Panc1 (cell line): ENCODE measurements around the gene CRIP1.

Source experiments
- POLR2AphosphoS5 ChIP-seq: IDR thresholded peaks from 2 replicates; pipeline ENCODE4 v1.6.1; 2012; ENCODE audit warnings: mild to moderate bottlenecking, low read depth, low read length, moderate library complexity
- SIN3A ChIP-seq: IDR thresholded peaks from 2 replicates; pipeline ENCODE4 v1.6.1; 2012; ENCODE audit warnings: low read depth, mild to moderate bottlenecking, low read length, moderate library complexity, borderline replicate concordance; ENCODE audit not compliant: insufficient read depth
- TF ChIP-seq, protein P1 (sequence below): fragments of 450-650 bp; IDR thresholded peaks from 2 replicates; pipeline ENCODE4 v1.5.1; 2017; ENCODE audit warnings: mild to moderate bottlenecking
- TF ChIP-seq, protein P2 (sequence below), 2 experiments: IDR thresholded peaks; 2 replicates each; pipeline ENCODE4 v1.6.1; 2011 to 2012; ENCODE audit warnings: low read depth in 2 of 2, control low read depth in 1 of 2, low read length in 1 of 2, mild to moderate bottlenecking in 1 of 2, moderate library complexity in 1 of 2; ENCODE audit not compliant: insufficient read depth in 1 of 2

DNA sequence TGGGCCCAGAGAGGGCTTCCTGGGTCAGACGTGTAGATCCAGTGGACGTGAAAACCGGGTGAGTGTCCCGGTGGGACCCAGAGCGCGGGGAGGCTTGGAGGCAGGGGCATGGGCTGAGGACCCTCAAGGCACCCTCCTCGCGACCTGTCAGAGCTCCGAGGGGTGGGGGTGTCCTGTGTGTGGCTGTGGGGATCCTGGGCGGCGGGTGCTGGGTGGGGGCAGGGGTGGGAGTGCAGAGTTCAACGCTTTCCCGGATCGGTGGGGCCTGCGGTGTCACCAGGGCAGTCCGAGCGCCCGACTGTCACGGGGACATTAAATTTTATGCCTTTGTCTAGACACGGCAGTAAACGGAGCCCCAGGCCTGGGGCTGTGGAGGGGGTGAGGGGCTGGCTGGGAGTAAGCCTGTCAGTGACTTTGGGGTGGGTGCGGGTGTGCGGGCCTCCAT, 40.7 kb downstream of the CRIP1 start:
- TF ChIP-seq SIN3A = no peak
- no peak for TF ChIP-seq POLR2AphosphoS5
- TF ChIP-seq, protein P1, sequence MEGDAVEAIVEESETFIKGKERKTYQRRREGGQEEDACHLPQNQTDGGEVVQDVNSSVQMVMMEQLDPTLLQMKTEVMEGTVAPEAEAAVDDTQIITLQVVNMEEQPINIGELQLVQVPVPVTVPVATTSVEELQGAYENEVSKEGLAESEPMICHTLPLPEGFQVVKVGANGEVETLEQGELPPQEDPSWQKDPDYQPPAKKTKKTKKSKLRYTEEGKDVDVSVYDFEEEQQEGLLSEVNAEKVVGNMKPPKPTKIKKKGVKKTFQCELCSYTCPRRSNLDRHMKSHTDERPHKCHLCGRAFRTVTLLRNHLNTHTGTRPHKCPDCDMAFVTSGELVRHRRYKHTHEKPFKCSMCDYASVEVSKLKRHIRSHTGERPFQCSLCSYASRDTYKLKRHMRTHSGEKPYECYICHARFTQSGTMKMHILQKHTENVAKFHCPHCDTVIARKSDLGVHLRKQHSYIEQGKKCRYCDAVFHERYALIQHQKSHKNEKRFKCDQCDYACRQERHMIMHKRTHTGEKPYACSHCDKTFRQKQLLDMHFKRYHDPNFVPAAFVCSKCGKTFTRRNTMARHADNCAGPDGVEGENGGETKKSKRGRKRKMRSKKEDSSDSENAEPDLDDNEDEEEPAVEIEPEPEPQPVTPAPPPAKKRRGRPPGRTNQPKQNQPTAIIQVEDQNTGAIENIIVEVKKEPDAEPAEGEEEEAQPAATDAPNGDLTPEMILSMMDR = no peak
- TF ChIP-seq, protein P2, sequence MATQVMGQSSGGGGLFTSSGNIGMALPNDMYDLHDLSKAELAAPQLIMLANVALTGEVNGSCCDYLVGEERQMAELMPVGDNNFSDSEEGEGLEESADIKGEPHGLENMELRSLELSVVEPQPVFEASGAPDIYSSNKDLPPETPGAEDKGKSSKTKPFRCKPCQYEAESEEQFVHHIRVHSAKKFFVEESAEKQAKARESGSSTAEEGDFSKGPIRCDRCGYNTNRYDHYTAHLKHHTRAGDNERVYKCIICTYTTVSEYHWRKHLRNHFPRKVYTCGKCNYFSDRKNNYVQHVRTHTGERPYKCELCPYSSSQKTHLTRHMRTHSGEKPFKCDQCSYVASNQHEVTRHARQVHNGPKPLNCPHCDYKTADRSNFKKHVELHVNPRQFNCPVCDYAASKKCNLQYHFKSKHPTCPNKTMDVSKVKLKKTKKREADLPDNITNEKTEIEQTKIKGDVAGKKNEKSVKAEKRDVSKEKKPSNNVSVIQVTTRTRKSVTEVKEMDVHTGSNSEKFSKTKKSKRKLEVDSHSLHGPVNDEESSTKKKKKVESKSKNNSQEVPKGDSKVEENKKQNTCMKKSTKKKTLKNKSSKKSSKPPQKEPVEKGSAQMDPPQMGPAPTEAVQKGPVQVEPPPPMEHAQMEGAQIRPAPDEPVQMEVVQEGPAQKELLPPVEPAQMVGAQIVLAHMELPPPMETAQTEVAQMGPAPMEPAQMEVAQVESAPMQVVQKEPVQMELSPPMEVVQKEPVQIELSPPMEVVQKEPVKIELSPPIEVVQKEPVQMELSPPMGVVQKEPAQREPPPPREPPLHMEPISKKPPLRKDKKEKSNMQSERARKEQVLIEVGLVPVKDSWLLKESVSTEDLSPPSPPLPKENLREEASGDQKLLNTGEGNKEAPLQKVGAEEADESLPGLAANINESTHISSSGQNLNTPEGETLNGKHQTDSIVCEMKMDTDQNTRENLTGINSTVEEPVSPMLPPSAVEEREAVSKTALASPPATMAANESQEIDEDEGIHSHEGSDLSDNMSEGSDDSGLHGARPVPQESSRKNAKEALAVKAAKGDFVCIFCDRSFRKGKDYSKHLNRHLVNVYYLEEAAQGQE (IDR thresholded peaks at IDR 0.05; ENCODE audit: insufficient read depth in 1 of 2, low read depth in 2 of 2, low read length in 1 of 2) = no peak
